Common myeloid progenitor, CD34-positive (primary cell): Measurements from ENCODE around the gene KIF17.

Source experiments
- CTCF ChIA-PET: fragments of 350-600 bp; sonication (Branson Sonifier 250); formaldehyde crosslinking; loops from one replicate; lab custom pipeline; 2021; ENCODE audit warnings: antibody characterized with exemption; lab: Charles Lee
- POLR2A ChIA-PET: fragments of 350-600 bp; sonication (Branson Sonifier 250); formaldehyde crosslinking; loops from one replicate; lab custom pipeline; 2021; ENCODE audit warnings: antibody characterized with exemption; lab: Charles Lee
- DNase-seq, 3 donors: peaks; one replicate each; pipeline versions ENCODE4 v3.0.0 to v3.0.0-alpha.2; 2013
- H3K27ac ChIP-seq, 2 experiments: 1 replicate in 1 of 2; 2 replicates in 1 of 2; pipeline ENCODE4 v1.7.0; 2013; ENCODE audit warnings: inconsistent platforms in 2 of 2, low read length in 2 of 2, mild to moderate bottlenecking in 2 of 2, low read depth in 1 of 2, moderate library complexity in 1 of 2; ENCODE audit not compliant: severe bottlenecking in 2 of 2, insufficient read depth in 1 of 2, poor library complexity in 1 of 2
- H3K27me3 ChIP-seq, 5 experiments: replicated peaks in 2 of 5; 1 replicate in 3 of 5; 2 replicates in 2 of 5; pipeline versions ENCODE4 v1.6.1 to v1.7.0; 2013; ENCODE audit warnings: low read length in 4 of 5, mild to moderate bottlenecking in 2 of 5, moderate library complexity in 2 of 5, inconsistent platforms in 1 of 5; ENCODE audit not compliant: insufficient read depth in 5 of 5, control insufficient read depth in 4 of 5
- H3K36me3 ChIP-seq, 4 experiments: 1 replicate in 2 of 4; 2 replicates in 2 of 4; pipeline versions ENCODE4 v1.6.1 to v1.7.0; 2013; ENCODE audit warnings: low read length in 3 of 4, control low read depth in 1 of 4, mild to moderate bottlenecking in 1 of 4; ENCODE audit not compliant: control insufficient read depth in 4 of 4, insufficient read depth in 4 of 4
- H3K4me1 ChIP-seq, 4 experiments: 1 replicate in 3 of 4; 2 replicates in 1 of 4; pipeline versions ENCODE4 v1.6.1 to v1.7.1; 2013; ENCODE audit warnings: low read length in 3 of 4, mild to moderate bottlenecking in 3 of 4, control low read depth in 1 of 4, inconsistent platforms in 1 of 4, moderate library complexity in 1 of 4; ENCODE audit not compliant: control insufficient read depth in 4 of 4, insufficient read depth in 4 of 4; ENCODE audit errors: control extremely low read depth in 1 of 4
- H3K4me3 ChIP-seq, 7 experiments: 1 replicate in 4 of 7; 2 replicates in 3 of 7; pipeline versions ENCODE4 v1.5.1 to v1.7.0; 2013; ENCODE audit warnings: mild to moderate bottlenecking in 7 of 7, low read length in 6 of 7, moderate library complexity in 6 of 7, inconsistent platforms in 2 of 7, low read depth in 2 of 7, control low read depth in 1 of 7; ENCODE audit not compliant: insufficient read depth in 4 of 7, control insufficient read depth in 1 of 7; ENCODE audit errors: extremely low read depth in 1 of 7
- H3K9me3 ChIP-seq, 5 experiments: 1 replicate in 4 of 5; 2 replicates in 1 of 5; pipeline versions ENCODE4 v1.6.1 to v1.7.1; 2013; ENCODE audit warnings: low read length in 4 of 5, mild to moderate bottlenecking in 2 of 5, inconsistent platforms in 1 of 5, low read depth in 1 of 5, moderate library complexity in 1 of 5; ENCODE audit not compliant: control insufficient read depth in 4 of 5, insufficient read depth in 2 of 5; ENCODE audit errors: control extremely low read depth in 1 of 5
- WGBS: methylation state at CpG from one replicate; pipeline ENCODE4 v1.1.5; 2013; ENCODE audit not compliant: insufficient coverage; 5-methylcytosine and 5-hydroxymethylcytosine counted together

Gene KIF17

GRCh38 chr1:20658166-20658915 lies 59.5 kb downstream of the KIF17 start:
- 95% methylated on average over 7 of the region's 16 CpGs for WGBS
- H3K27ac ChIP-seq: no peak overlapping the region
- POLR2A ChIA-PET: no interaction called here
- DNase-seq: no peak
- CTCF ChIA-PET: interaction anchor here (0.9 to 1.1 kb wide), 3 partner anchors 10 to 20 kb away, joined by 3 to 4 read pairs (median 3); no protein-coding TSS in a partner anchor
- H3K9me3 ChIP-seq: no peaks in the 10 kb centered on the region
- H3K4me3 ChIP-seq: no peak overlapping the region
- peaks cover 10 to 26% (median 23%) of the 10 kb centered on the region in 4 experiments for H3K4me1 ChIP-seq
- H3K36me3 ChIP-seq: peaks cover 3 to 59% (median 43%) of the 10 kb centered on the region in 4 experiments
- H3K27me3 ChIP-seq: no peaks in the 10 kb centered on the region

- DNase-seq: no peak
- Histone ChIP-seq H3K36me3 (peaks cover 8 to 72% (median 55%) of the 10 kb centered on the region in 4 experiments), H3K4me3 (no peak overlapping the region), H3K27ac (no peak overlapping the region), H3K4me1 (peaks cover 10 to 23% (median 19%) of the 10 kb centered on the region in 4 experiments), H3K27me3 (no peaks in the 10 kb centered on the region), H3K9me3 (no peaks in the 10 kb centered on the region)
- WGBS: 100% methylated on average over 11 of the region's 12 CpGs
- ChIA-PET POLR2A (no interaction called here), CTCF (interaction anchor here (1.1 to 1.4 kb wide), 3 partner anchors 9 to 82 kb away, joined by 3 to 4 read pairs (median 4); no protein-coding TSS in a partner anchor)
These were observed 60.8 kb downstream of the KIF17 start for GRCh38 chr1:20657024-20657423.

- 91% methylated on average over 15 of the region's 20 CpGs for whole genome bisulfite sequencing
- DNase-seq: no peak
These were observed 63.6 kb downstream of the KIF17 start for GRCh38 chr1:20654104-20654690.

GRCh38 chr1:20652300-20652699 lies 65.5 kb downstream of the KIF17 start:
- peaks cover 20 to 90% (median 64%) of the 10 kb centered on the region in 4 experiments for H3K36me3 ChIP-seq
- no peaks in the 10 kb centered on the region for H3K9me3 ChIP-seq
- no peaks in the 10 kb centered on the region for H3K4me1 ChIP-seq
- H3K27ac ChIP-seq: no peak overlapping the region
- DNase-seq: no peak
- ChIA-PET CTCF (no interaction called here), POLR2A (no interaction called here)
- WGBS: 98% methylated on average over 14 of the region's 15 CpGs
- no peak overlapping the region for H3K4me3 ChIP-seq
- no peaks in the 10 kb centered on the region for H3K27me3 ChIP-seq

More at GRCh38 chr1:20654104-20654690, 63.6 kb downstream of the KIF17 start:
- H3K36me3 ChIP-seq: peaks cover 14 to 92% (median 66%) of the 10 kb centered on the region in 4 experiments
- POLR2A ChIA-PET: no interaction called here
- H3K4me3 ChIP-seq: no peak overlapping the region
- H3K9me3 ChIP-seq: no peaks in the 10 kb centered on the region
- CTCF ChIA-PET: interaction anchor here (0.8 kb wide), 1 partner anchor 45 kb away, joined by 3 read pairs; no protein-coding TSS in a partner anchor
- no peak overlapping the region for H3K27ac ChIP-seq
- peaks cover 0 to 2% (median under 1%) of the 10 kb centered on the region in 4 experiments for H3K4me1 ChIP-seq
- H3K27me3 ChIP-seq: no peaks in the 10 kb centered on the region

- ChIA-PET POLR2A (no interaction called here), CTCF (interaction anchor here (1.3 to 2.9 kb wide), 4 partner anchors 8 to 16 kb away, joined by 4 to 10 read pairs (median 8); partner anchors contain the start of gene PINK1)
- Histone ChIP-seq H3K36me3 (peaks cover 23 to 78% (median 52%) of the 10 kb centered on the region in 4 experiments), H3K27ac (no peak overlapping the region), H3K9me3 (no peaks in the 10 kb centered on the region), H3K4me1 (no peaks in the 10 kb centered on the region), H3K27me3 (no peaks in the 10 kb centered on the region), H3K4me3 (no peak overlapping the region)
- WGBS: 97% methylated on average over 15 of the region's 15 CpGs
- no peak for DNase-seq
These were observed 68.9 kb downstream of the KIF17 start for GRCh38 chr1:20648946-20649345.

- no peak for DNase-seq
- 95% methylated on average over 11 of the region's 13 CpGs for WGBS
- Histone ChIP-seq H3K4me1 (no peaks in the 10 kb centered on the region), H3K9me3 (no peaks in the 10 kb centered on the region), H3K4me3 (no peak overlapping the region), H3K27me3 (no peaks in the 10 kb centered on the region), H3K27ac (no peak overlapping the region), H3K36me3 (peaks cover 21 to 76% (median 49%) of the 10 kb centered on the region in 4 experiments)
- POLR2A ChIA-PET: interaction anchor here (0.6 kb wide), 1 partner anchor 125 kb away, joined by 3 read pairs; no protein-coding TSS in a partner anchor
- CTCF ChIA-PET: interaction anchor here (1.3 to 2.9 kb wide), 2 partner anchors 9 to 15 kb away, joined by 4 to 10 read pairs; partner anchors contain the start of gene PINK1
These were observed 69.4 kb downstream of the KIF17 start for GRCh38 chr1:20648438-20648837.
